WTC11 (cell line): ENCODE data around the gene CDK5RAP2. TPM values are rescaled to one million over a fixed set of nuclear protein-coding genes. Genes with fewer than 3 reads are reported as not detected.

Experiments used
- ATAC-seq: fragments of 200-7000 bp; cut with Tn5 transposase; 2 replicates; pipeline ENCODE4 v1.10.0; 2021; ENCODE audit warnings: mild to moderate bottlenecking, moderate library complexity
- CTCF ChIA-PET: fragments of 300-600 bp; sonication (Branson Sonifier 250); formaldehyde crosslinking; loops from one replicate; lab custom pipeline; 2021; ENCODE audit warnings: antibody characterized with exemption; lab: Charles Lee
- POLR2A ChIA-PET: fragments of 350-600 bp; sonication (Branson Sonifier 250); formaldehyde crosslinking; loops from one replicate; lab custom pipeline; 2021; ENCODE audit warnings: antibody characterized with exemption; lab: Charles Lee
- DNase-seq: peaks from one replicate; pipeline ENCODE4 v3.0.0; 2021; ENCODE audit warnings: low spot score
- H3K27ac Mint-ChIP-seq: 2 replicates; pipeline ENCODE4 v1.8.0; 2021; ENCODE audit warnings: mixed read lengths
- H3K27me3 Mint-ChIP-seq: 2 replicates; pipeline ENCODE4 v1.8.0; 2021; ENCODE audit warnings: low read depth, mild to moderate bottlenecking, moderate library complexity, mixed read lengths
- H3K36me3 Mint-ChIP-seq: 2 replicates; pipeline ENCODE4 v1.8.0; 2021; ENCODE audit warnings: mixed read lengths
- H3K4me1 Mint-ChIP-seq: 2 replicates; pipeline ENCODE4 v1.8.0; 2022; ENCODE audit warnings: mixed read lengths
- H3K4me3 Mint-ChIP-seq: 2 replicates; pipeline ENCODE4 v1.8.0; 2021; ENCODE audit warnings: mild to moderate bottlenecking, moderate library complexity, mixed read lengths
- H3K9me3 Mint-ChIP-seq: 2 replicates; pipeline ENCODE4 v1.8.0; 2021; ENCODE audit warnings: mixed read lengths
- AR ChIP-seq: fragments of 250-450 bp; sonication (Bioruptor Pico); IDR thresholded peaks from 2 replicates; pipeline ENCODE4 v1.9.0; 2021; ENCODE audit warnings: mild to moderate bottlenecking
- FOXP1 ChIP-seq: sonication (generic); formaldehyde crosslinking; IDR thresholded peaks from 2 replicates; pipeline ENCODE4 v1.8.0; 2022; ENCODE audit warnings: missing genetic modification reagents, mild to moderate bottlenecking, moderate library complexity, borderline replicate concordance
- FOXP4 ChIP-seq: sonication (generic); formaldehyde crosslinking; IDR thresholded peaks from 2 replicates; pipeline ENCODE4 v1.8.0; 2022; ENCODE audit warnings: mild to moderate bottlenecking, missing genetic modification reagents
- KAT7 ChIP-seq: sonication (generic); formaldehyde crosslinking; IDR thresholded peaks from 2 replicates; pipeline ENCODE4 v1.8.1; 2023; ENCODE audit warnings: missing genetic modification reagents, mild to moderate bottlenecking, borderline replicate concordance
- NR3C1 ChIP-seq: sonication (generic); formaldehyde crosslinking; conservative IDR thresholded peaks from 2 replicates; pipeline ENCODE4 v1.8.1; 2023; ENCODE audit warnings: low read depth, mild to moderate bottlenecking, missing genetic modification reagents
- RELA ChIP-seq: sonication (generic); formaldehyde crosslinking; IDR thresholded peaks from 2 replicates; pipeline ENCODE4 v1.8.1; 2022; ENCODE audit warnings: missing genetic modification reagents, mild to moderate bottlenecking, borderline replicate concordance
- SMAD3 ChIP-seq: sonication (generic); formaldehyde crosslinking; IDR thresholded peaks from 2 replicates; pipeline ENCODE4 v1.8.0; 2022; ENCODE audit warnings: missing genetic modification reagents, mild to moderate bottlenecking, borderline replicate concordance
- TEAD1 ChIP-seq: sonication (generic); formaldehyde crosslinking; IDR thresholded peaks from 2 replicates; pipeline ENCODE4 v1.8.0; 2022; ENCODE audit warnings: mild to moderate bottlenecking, missing genetic modification reagents
- USF2 ChIP-seq: sonication (generic); formaldehyde crosslinking; IDR thresholded peaks from 2 replicates; pipeline ENCODE4 v1.8.1; 2023; ENCODE audit warnings: mild to moderate bottlenecking, missing genetic modification reagents, moderate library complexity
- ZNF138 ChIP-seq: sonication (generic); formaldehyde crosslinking; conservative IDR thresholded peaks from 2 replicates; pipeline ENCODE4 v1.8.1; 2022; ENCODE audit warnings: mild to moderate bottlenecking, moderate library complexity, missing genetic modification reagents
- ZNF219 ChIP-seq: sonication (generic); formaldehyde crosslinking; IDR thresholded peaks from 2 replicates; pipeline ENCODE4 v1.8.0; 2023; ENCODE audit warnings: missing genetic modification reagents, mild to moderate bottlenecking, borderline replicate concordance
- ZNF396 ChIP-seq: fragments of 250-450 bp; sonication (Bioruptor Pico); IDR thresholded peaks from 2 replicates; pipeline ENCODE4 v1.8.0; 2021; ENCODE audit warnings: mild to moderate bottlenecking, moderate library complexity, borderline replicate concordance
- ZNF425 ChIP-seq: fragments of 250-450 bp; sonication (Bioruptor Pico); conservative IDR thresholded peaks from 2 replicates; pipeline ENCODE4 v1.9.0; 2021; ENCODE audit warnings: mild to moderate bottlenecking
- total RNA-seq: library from RNA; stranded (reverse); gene quantifications from 3 replicates; pipeline ENCODE4 v1.2.3, GENCODE V29; 2021
- TF ChIP-seq, protein P1 (sequence below): sonication (generic); formaldehyde crosslinking; IDR thresholded peaks from 2 replicates; pipeline ENCODE4 v1.8.1; 2022; ENCODE audit warnings: low read depth, mild to moderate bottlenecking, moderate library complexity, missing genetic modification reagents, borderline replicate concordance
- TF ChIP-seq, protein P2 (sequence below): sonication (generic); formaldehyde crosslinking; IDR thresholded peaks from 2 replicates; pipeline ENCODE4 v1.8.0; 2022; ENCODE audit warnings: mild to moderate bottlenecking, missing genetic modification reagents
- TF ChIP-seq, protein P3 (sequence below): sonication (generic); formaldehyde crosslinking; IDR thresholded peaks from 2 replicates; pipeline ENCODE4 v1.8.1; 2022; ENCODE audit warnings: mild to moderate bottlenecking, missing genetic modification reagents, moderate library complexity, borderline replicate concordance
- TF ChIP-seq, protein P4 (sequence below): sonication (generic); formaldehyde crosslinking; IDR thresholded peaks from 2 replicates; pipeline ENCODE4 v1.8.1; 2023; ENCODE audit warnings: mild to moderate bottlenecking, moderate library complexity, missing genetic modification reagents
- TF ChIP-seq, protein P5 (sequence below): sonication (generic); formaldehyde crosslinking; IDR thresholded peaks from 2 replicates; pipeline ENCODE4 v1.8.1; 2023; ENCODE audit warnings: mild to moderate bottlenecking, missing genetic modification reagents, moderate library complexity

The CDK5RAP2 gene
- total RNA-seq, 1 experiment from 2014 or later = 48.3 TPM

- no peak for TF ChIP-seq TEAD1
Measured at GRCh38 chr9:120593250-120593954, 13.4 kb upstream of the CDK5RAP2 start (continued).

- no peaks in the 10 kb centered on the region for H3K27me3 Mint-ChIP-seq
- no peak overlapping the region for H3K27ac Mint-ChIP-seq
- H3K4me1 Mint-ChIP-seq = peaks cover 4% of the 10 kb centered on the region; the same call in 1 of the 2 replicates
- TF ChIP-seq FOXP1 (no peak), ZNF425 (CRISPR knock-in tag) (no peak), AR (CRISPR knock-in tag) (no peak), KAT7 (CRISPR knock-in tag) (no peak), NR3C1 (CRISPR knock-in tag) (no peak), USF2 (CRISPR knock-in tag) (no peak), ZNF138 (no peak), ZNF219 (CRISPR knock-in tag) (no peak), FOXP4 (CRISPR knock-in tag) (no peak), RELA (CRISPR knock-in tag) (no peak), SMAD3 (CRISPR knock-in tag) (no peak), ZNF396 (no peak)
- TF ChIP-seq, protein P1, sequence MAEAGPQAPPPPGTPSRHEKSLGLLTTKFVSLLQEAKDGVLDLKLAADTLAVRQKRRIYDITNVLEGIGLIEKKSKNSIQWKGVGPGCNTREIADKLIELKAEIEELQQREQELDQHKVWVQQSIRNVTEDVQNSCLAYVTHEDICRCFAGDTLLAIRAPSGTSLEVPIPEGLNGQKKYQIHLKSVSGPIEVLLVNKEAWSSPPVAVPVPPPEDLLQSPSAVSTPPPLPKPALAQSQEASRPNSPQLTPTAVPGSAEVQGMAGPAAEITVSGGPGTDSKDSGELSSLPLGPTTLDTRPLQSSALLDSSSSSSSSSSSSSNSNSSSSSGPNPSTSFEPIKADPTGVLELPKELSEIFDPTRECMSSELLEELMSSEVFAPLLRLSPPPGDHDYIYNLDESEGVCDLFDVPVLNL (CRISPR knock-in tag) = no peak
- TF ChIP-seq, protein P2, sequence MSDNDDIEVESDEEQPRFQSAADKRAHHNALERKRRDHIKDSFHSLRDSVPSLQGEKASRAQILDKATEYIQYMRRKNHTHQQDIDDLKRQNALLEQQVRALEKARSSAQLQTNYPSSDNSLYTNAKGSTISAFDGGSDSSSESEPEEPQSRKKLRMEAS (CRISPR knock-in tag) = no peak
- TF ChIP-seq, protein P3, sequence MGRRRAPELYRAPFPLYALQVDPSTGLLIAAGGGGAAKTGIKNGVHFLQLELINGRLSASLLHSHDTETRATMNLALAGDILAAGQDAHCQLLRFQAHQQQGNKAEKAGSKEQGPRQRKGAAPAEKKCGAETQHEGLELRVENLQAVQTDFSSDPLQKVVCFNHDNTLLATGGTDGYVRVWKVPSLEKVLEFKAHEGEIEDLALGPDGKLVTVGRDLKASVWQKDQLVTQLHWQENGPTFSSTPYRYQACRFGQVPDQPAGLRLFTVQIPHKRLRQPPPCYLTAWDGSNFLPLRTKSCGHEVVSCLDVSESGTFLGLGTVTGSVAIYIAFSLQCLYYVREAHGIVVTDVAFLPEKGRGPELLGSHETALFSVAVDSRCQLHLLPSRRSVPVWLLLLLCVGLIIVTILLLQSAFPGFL (CRISPR knock-in tag) = no peak
- TF ChIP-seq, protein P4, sequence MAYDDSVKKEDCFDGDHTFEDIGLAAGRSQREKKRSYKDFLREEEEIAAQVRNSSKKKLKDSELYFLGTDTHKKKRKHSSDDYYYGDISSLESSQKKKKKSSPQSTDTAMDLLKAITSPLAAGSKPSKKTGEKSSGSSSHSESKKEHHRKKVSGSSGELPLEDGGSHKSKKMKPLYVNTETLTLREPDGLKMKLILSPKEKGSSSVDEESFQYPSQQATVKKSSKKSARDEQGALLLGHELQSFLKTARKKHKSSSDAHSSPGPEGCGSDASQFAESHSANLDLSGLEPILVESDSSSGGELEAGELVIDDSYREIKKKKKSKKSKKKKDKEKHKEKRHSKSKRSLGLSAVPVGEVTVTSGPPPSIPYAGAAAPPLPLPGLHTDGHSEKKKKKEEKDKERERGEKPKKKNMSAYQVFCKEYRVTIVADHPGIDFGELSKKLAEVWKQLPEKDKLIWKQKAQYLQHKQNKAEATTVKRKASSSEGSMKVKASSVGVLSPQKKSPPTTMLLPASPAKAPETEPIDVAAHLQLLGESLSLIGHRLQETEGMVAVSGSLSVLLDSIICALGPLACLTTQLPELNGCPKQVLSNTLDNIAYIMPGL = no peak
- TF ChIP-seq, protein P5, sequence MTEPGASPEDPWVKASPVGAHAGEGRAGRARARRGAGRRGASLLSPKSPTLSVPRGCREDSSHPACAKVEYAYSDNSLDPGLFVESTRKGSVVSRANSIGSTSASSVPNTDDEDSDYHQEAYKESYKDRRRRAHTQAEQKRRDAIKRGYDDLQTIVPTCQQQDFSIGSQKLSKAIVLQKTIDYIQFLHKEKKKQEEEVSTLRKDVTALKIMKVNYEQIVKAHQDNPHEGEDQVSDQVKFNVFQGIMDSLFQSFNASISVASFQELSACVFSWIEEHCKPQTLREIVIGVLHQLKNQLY (CRISPR knock-in tag) = no peak
- ATAC-seq (no peak), DNase-seq (no peak)
- H3K36me3 Mint-ChIP-seq = no peaks in the 10 kb centered on the region
- H3K9me3 Mint-ChIP-seq = no peaks in the 10 kb centered on the region
- POLR2A ChIA-PET = no interaction called here
- H3K4me3 Mint-ChIP-seq = no peak overlapping the region
- CTCF ChIA-PET = no interaction called here
Measured at GRCh38 chr9:120592210-120592609, 12.2 kb upstream of the CDK5RAP2 start.
